HG03095 (cell line): ENCODE data around the gene MCF2L.
"Not testable (repeated sequence)": the region's sequence is repeated elsewhere in the genome, so short reads cannot be mapped to it uniquely, and the experiment has no call there.

Source experiments
- ATAC-seq: cut with Tn5 transposase; IDR thresholded peaks from one replicate; pipeline ENCODE4 v1.9.1; 2021; ENCODE audit warnings: moderate library complexity; ENCODE audit not compliant: unreplicated experiment

MCF2L gene, protein sequence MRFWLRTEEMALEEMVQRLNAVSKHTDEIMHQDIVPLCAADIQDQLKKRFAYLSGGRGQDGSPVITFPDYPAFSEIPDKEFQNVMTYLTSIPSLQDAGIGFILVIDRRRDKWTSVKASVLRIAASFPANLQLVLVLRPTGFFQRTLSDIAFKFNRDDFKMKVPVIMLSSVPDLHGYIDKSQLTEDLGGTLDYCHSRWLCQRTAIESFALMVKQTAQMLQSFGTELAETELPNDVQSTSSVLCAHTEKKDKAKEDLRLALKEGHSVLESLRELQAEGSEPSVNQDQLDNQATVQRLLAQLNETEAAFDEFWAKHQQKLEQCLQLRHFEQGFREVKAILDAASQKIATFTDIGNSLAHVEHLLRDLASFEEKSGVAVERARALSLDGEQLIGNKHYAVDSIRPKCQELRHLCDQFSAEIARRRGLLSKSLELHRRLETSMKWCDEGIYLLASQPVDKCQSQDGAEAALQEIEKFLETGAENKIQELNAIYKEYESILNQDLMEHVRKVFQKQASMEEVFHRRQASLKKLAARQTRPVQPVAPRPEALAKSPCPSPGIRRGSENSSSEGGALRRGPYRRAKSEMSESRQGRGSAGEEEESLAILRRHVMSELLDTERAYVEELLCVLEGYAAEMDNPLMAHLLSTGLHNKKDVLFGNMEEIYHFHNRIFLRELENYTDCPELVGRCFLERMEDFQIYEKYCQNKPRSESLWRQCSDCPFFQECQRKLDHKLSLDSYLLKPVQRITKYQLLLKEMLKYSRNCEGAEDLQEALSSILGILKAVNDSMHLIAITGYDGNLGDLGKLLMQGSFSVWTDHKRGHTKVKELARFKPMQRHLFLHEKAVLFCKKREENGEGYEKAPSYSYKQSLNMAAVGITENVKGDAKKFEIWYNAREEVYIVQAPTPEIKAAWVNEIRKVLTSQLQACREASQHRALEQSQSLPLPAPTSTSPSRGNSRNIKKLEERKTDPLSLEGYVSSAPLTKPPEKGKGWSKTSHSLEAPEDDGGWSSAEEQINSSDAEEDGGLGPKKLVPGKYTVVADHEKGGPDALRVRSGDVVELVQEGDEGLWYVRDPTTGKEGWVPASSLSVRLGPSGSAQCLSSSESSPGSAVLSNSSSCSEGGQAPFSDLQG

DNA sequence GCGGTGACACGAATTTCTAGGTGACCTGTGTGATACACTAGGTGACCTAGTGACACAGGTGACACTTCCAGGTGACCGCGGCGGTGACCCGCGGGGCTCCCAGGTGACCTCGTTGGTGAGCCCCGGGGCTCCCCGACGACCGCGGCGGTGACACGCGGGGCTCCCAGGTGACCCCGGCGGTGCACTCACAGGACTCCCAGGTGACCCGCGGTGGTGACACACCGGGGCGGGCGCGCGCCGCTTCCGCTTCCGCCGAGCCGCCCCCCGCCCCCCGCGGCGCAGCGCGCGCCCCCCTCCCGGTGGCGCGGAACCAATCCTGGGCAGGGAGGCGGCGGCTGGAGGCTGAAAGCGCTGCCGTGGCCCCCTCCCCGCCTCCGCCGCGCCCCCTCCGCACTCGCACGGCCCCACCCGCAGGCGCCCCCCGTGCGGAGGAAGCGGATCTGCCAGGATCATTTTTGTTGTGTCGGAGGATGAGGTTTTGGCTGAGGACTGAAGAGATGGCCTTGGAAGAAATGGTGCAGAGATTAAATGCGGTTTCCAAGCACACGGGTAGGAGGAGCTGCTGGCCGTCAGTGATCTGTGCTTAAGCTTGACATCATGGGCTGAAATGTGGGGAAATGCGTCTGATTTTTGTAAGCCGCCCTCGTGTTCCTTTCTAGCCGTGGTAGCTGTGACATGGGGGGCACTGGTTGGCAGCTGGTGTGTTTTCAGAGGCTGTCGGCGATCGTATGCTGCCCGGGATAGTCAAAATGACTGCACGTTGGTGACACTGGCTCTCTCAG lies at the start of gene MCF2L:
MCF2L (plus strand) TSS at position 305 of the 782 bp plus-strand sequence; CDS start at position 471, 166 bp downstream.
- ATAC-seq = no peak

DNA sequence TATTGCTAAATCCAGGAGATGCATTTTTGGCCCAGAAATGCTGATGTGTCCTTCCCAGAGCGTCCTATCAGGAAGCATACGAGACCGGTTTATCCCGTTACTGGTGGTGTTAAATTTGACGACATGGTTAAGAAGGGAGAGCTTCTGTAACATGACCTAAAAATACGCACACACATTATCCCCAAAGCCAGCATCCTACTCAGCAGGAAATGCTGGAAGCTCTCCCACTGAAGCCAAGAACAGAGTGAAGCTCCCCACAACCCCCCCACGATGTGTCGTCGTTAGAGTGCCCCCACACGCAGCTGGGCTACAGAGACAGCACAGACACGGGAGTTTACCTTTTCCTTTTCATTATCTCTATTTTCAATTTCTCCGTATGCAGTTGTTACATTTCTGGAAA lies 45.1 kb upstream of the MCF2L start:
- no peak for ATAC-seq

DNA sequence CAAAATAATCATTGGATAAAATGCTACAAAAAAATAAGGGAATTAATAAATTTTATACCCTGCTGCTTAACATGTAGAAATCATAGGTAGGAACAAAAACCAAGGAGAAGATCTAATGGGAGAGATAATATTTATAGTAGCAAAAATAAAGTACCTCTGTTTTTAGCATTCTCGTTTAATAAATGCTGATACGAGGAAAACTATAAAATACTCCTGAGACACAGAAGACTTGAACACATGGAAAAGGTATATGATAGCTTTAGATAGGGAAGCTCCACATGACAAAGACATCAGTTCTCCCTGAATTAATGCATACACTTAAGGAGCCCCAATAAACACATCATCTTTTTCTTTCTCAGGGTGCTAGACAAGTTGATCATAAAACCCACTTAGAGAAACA lies 44.6 kb upstream of the MCF2L start:
- ATAC-seq = no peak

DNA sequence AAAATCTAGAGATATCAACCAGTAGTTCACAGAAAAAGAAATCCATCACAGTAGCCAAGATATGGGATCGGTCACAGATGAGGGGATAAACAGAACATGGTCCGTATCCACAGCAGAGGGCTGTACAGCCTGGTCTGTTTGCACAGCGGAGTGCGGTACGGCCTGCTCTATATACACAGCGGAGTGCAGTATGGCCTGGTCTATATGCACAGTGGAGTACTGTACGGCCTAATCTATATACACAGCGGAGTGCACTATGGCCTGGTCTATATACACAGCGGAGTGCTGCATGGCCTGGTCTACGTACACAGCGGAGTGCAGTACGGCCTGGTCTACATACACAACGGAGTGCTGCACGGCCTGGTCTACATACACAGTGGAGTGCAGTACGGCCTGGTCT lies 43.0 kb upstream of the MCF2L start:
- no peak for ATAC-seq

DNA sequence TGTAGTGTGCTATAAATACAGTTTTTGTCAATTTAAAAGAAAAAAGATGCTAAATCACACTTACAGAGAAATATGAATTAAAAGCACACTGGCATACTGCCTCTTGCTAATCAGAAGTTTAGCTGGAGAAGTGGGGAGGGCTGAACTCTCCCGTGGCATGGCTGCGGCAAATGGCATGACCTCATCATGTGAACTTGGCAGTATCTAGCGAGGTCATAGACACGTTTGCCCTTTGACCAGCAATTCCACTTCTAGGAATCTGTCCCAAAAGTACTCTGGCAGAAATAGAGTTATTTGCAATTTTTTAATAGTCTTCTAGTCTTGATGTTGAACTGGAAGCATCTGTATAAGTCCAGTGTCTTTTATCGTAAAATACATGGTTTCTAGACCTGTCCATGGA lies 42.0 kb upstream of the MCF2L start:
- no peak for ATAC-seq

DNA sequence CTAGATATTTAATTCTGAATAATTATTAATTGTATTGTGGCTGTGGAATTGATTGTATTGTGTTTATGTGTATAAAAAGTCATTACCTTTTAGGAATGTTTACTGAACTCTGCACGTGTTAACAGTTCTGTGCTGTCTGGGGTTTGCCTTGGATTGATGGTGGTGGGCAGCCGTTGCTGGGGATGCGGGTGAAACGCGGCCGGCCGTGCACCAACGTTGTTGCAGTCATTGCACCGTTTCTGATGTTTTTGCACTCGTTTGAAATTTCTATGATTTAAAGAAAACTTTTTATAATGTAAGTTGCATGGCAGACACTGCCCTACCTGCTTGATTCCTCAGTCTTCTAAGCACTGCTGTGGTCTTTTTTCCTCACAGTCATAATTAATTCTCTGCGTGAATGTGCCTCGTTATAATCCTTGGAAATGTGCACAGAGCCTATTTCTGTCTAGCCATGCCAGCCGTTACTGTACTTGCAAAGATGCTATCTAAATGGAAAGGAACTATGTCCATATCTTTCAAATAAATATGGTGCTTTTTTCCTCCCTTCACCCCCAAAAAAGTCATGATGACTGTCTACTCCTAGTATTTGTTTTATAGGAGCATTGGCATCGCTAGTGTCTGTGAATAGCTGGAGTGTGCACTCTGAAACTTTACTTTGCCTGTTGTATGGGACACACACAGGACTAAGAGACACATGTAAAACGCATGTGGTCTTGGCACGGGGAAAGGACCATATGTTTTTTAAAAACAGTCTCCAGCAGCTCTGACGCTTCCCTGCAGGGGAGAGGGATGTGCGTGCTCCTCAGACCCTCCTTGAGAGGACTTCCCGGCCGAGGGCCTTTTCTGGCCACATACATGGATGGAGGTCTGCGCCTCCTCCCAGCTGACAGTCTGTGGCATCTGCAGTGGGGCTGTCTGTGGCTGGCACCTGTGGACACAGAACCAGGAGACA lies 40.7 kb upstream of the MCF2L start:
- ATAC-seq = no peak

DNA sequence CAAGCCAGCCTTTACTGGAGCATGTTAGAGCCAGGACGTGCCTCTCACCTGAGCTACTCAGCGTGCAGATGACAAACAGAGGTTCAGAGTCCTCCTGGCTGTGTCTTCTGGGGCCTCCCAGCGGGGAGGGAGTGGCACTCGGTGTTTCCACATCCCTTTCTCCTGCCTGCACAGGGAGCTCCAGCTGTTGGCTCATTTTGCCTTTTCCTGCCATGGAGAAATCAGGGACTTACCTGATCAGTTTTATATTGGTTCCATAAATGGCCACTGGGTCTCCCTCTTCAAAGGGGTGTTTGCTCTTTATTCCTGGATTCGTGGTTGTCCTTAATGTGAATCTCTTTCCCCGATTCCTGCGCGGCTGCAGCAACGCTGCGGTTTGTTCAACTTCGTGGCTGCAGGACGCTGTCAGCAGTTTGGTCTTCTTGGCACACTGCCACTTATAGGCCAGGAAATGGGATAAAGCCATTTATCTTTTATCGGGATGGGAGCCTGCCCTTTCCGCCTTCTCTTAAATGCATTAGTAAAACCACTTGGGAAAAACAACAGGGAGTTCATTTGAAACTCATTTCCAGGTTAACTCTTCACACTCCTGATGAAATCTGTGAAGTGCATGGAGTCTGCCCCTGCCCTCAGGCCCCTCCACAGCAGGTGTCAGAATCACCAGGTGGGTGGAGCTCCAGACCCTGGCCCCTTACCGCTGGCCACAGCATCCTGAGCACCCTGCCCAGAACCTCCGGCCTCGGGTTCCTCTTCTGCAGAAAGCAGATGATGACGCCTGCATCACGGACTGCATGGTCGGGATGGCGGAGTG lies 39.8 kb upstream of the MCF2L start:
- ATAC-seq = no peak

DNA sequence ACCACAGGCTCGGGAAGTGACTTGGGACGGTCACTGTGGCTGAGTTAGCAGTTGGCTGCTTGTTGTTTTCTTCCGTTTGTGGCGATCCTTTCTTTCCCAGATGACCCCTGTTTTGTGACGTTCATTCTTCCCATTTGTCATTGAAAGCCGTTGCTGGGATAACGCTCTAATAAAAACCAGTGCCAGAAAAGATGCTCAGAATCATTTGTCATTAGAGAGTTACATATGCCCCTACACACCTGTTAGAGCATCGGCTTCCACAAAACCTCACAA lies 39.3 kb upstream of the MCF2L start:
- ATAC-seq = no peak

DNA sequence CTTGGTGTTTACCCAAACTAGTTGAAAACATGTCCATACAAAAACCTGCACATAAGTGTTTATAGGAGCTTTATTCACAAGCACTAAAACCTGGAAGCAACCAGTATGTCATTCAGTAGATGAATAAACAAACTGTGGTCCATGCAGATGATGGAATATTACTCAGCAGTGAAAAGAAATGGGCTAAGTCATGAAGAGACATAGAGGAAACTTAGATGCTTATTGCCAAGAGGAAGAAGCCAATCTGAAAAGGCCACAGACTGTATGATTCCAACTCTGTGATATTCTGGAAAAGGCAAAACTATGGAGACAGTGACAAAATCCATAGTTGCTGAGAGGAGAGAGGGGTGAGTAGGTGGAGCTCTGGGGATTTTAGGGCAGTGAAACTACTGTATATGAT lies 38.8 kb upstream of the MCF2L start:
- ATAC-seq = no peak

DNA sequence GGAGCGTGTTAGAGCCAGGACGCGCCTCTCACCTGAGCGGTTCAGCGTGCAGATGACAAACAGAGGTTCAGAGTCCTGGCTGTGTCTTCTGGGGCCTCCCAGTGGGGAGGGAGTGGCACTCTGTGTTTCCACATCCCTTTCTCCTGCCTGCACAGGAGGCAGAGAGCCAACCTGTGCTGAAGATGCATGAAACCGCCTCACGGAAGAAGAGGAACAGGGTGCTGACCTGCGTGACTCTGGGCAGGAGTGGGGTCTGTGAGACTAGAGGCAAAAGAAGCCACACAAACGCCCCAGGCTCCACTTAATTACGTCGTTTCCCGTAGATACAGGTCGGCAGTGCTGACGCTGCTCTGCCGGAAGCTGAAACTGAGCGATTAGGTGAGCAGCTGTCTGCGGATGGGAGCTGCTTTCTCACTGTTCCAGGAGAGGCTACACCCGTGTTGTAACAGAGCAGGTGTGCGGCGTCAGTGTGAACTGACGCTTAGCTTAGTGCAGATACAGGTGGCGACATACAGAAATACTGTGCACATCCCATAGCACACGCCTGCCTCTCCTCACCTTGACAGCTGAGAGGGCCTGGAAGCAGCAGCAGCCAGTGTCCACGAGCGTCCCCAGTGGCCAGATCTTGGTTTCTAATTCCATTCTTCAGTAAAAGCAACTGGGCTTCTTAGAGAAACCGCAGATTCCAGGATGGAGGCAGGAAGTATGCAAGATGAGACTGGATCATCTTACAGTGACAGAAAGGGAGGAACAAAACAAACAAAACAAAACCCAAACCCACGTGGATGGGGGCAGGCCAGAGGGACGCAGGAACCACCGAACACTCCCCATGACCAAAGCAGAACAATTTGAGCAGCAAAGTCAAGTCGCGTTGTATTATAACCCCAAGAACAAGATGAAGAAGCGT lies 37.7 kb upstream of the MCF2L start:
- no peak for ATAC-seq

DNA sequence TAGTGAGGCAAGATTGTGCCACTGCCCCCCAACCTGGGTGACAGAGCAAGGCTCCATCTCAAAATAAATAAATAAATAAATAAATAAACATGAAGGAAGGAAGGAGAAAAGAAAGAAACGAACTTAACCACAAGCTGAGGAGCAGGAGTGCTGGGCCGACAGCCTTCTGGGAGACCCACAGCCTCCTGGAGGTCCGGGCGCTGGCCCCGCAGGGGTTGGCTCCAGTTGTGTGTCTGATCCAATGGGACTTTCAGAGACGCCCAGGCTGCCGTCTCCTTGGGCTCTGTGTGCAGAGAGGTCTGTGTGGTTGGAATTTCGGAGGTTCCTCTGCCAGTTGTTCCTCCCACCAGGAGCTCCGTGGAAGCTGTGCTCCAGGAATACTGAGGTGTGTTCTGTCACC lies 36.0 kb upstream of the MCF2L start:
- ATAC-seq = no peak

DNA sequence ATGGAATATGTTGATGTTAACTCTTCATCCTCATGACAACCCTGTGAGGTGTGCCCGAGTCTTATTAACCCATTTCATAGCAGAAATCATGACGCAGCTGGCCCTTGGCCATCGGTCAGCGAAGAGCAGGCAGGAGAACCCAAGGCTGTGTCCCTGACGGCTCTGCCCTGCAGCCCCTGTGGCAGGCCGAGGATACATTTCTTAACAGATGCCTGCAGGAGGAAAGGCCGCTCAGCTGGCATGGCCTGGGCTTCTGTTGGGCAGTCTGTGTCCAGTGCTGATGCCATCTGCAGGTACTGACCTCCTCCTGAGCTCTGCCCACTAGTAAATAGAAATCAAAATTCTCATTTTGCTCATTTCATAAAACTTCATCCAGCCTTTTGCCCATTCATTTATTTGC lies 35.4 kb upstream of the MCF2L start:
- no peak for ATAC-seq

DNA sequence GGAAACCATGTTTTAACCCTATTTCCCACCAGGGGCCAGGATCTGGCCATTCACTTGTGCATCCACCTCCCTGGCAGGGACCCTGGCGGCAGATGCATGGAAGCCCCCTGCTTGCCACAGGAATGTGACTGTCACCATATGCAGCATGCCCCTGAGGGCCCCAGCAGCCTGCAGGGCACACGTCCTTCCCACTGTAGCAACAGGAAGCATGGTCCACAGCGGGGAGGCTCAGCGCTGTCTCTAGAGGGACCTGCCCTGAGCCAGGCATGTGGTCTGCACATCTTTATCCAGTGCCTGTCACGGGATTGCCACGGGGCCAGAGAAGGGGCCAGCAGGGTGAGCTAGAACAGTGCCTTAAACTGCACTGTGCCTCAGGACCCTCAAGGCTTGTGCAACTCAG lies 34.9 kb upstream of the MCF2L start:
- ATAC-seq = no peak

DNA sequence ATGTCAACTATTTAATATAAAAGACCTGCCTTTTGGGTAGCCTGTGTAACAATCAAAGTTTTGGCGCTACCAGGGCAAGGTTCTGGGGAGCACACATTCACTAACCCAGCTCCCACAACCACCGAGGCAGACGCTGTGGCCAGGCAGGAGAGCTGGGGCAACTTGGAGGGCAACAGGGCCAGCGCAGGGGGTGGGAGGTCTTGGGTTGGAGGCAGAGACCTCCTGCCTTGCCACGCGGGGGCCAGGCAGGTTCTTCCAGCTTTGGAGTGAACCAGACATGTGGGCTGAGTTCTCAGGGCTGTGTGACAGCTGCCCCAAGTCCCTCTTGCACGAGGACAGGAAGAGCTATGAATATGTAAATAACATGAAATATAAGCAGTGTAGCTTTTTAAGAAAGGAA lies 30.3 kb upstream of the MCF2L start:
- ATAC-seq = no peak

DNA sequence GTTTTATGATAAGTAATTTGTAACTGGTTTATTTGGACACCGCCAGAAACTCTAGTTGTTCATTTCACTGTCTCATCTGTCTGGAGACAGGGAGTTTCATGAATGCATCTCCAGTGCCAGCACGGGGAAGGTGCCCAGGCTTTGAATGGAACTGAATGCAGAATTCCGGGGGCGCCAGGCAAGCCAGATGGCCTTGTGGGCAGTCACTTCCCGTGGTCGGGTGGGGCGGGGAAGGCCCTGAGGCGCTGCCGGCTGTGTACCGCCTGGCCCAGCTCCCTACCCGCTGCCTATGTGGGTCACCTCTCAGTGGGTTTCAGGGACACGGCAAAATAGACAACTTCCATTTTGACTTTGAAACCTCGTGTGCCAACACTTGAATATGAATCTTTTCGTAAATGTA lies 28.8 kb upstream of the MCF2L start:
- no peak for ATAC-seq

DNA sequence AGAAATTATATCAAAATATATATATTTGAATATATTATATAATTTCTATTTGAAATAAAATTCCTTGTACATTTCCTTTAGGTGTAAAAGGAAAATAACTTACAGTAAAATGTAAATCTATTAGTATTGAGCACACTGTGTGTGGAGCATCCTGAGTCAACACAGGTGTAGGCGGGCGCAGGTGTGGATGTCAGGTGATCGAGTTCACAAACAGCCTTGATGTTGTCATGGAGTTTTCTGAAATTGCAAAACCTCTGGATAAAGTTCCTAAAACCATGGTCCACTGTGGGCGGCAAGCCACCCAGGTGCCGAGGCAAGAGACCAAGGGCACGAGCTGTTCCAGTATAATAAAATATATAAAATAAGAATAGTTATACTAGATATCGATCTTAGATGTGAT lies 27.7 kb upstream of the MCF2L start:
- no peak for ATAC-seq

DNA sequence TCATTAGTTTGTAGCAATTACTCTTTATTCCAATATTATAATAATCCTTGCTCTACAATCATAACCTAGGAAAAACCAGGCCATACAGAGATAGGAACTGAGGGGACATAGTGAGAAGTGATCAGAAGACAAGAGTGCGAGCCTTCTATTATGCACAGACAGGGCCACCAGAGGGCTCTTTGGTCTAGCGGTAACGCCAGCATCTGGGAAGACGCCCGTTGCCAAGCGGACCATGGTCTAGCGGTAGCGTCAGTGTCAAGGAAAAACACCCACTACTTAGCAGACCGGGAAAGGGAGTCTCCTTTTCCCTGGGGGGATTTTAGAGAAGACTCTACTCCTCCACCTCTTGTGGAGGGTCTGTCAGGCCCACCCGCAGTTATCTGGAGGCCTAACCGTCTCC lies 27.2 kb upstream of the MCF2L start:
- not testable (repeated sequence) for ATAC-seq

DNA sequence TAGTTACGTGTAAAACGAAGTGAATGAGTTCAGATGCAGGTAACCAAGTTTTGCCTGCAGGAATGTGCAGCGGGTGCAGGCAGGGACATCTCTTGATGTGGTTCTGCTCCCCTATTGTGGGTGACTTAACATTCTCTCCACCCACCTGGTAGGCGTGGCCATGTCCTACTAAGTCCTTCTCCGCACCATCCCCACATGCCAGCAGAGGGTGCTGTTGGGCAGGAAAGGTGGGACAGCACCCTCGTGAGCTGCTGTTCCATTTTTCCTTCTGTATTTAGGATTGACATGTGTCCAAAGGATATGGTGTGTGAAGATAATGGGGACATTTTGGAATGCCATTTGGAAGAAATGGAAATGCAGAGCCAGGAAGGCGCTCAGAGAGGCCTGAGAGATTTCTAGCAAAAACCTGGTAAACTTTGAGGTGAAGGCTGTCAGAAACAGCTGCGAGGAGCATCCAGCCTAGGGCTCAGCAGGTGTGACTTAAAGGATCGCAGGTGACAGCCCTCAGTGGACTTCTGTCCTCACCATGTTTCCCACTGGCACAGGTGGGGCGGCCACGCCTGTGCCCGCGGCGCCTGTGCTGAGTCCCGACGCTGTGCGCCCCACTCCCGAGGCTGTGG lies 26.2 kb upstream of the MCF2L start:
- peak; percentile 95 for ATAC-seq
